Neutrophil (primary cell): Measurements from ENCODE around the gene KAT6B.

Experiments used
- H3K27ac ChIP-seq: fragments of 200-600 bp; sonication (generic); 2 replicates; pipeline ENCODE4 v1.5.1; 2016; ENCODE audit warnings: mild to moderate bottlenecking, moderate library complexity
- H3K27me3 ChIP-seq: fragments of 200-600 bp; sonication (generic); 2 replicates; pipeline ENCODE4 v1.6.0; 2016; ENCODE audit warnings: mild to moderate bottlenecking
- H3K36me3 ChIP-seq: fragments of 200-600 bp; sonication (generic); 2 replicates; pipeline ENCODE4 v1.5.1; 2017
- H3K4me1 ChIP-seq, 2 experiments: fragments of 200-600 bp in 1 of 2; sonication (generic) in 1 of 2; 1 replicate in 1 of 2; 2 replicates in 1 of 2; pipeline versions ENCODE4 v1.5.1 to v1.6.1; 2013 to 2016; ENCODE audit warnings: low read depth in 1 of 2, low read length in 1 of 2, mild to moderate bottlenecking in 1 of 2, moderate library complexity in 1 of 2; ENCODE audit not compliant: control insufficient read depth in 1 of 2, insufficient read depth in 1 of 2
- H3K4me3 ChIP-seq, 2 experiments: fragments of 200-600 bp in 1 of 2; sonication (generic) in 1 of 2; 1 replicate in 1 of 2; 2 replicates in 1 of 2; pipeline ENCODE4 v1.5.1; 2013 to 2016; ENCODE audit warnings: low read depth in 1 of 2, low read length in 1 of 2, mild to moderate bottlenecking in 1 of 2, moderate library complexity in 1 of 2
- H3K9me3 ChIP-seq: fragments of 200-600 bp; sonication (generic); 2 replicates; pipeline ENCODE4 v1.5.1; 2016
- TF ChIP-seq, protein P1 (sequence below): fragments of 200-600 bp; sonication (generic); IDR thresholded peaks from 2 replicates; pipeline ENCODE4 v1.5.1; 2016; ENCODE audit warnings: antibody characterized with exemption

The KAT6B gene

DNA sequence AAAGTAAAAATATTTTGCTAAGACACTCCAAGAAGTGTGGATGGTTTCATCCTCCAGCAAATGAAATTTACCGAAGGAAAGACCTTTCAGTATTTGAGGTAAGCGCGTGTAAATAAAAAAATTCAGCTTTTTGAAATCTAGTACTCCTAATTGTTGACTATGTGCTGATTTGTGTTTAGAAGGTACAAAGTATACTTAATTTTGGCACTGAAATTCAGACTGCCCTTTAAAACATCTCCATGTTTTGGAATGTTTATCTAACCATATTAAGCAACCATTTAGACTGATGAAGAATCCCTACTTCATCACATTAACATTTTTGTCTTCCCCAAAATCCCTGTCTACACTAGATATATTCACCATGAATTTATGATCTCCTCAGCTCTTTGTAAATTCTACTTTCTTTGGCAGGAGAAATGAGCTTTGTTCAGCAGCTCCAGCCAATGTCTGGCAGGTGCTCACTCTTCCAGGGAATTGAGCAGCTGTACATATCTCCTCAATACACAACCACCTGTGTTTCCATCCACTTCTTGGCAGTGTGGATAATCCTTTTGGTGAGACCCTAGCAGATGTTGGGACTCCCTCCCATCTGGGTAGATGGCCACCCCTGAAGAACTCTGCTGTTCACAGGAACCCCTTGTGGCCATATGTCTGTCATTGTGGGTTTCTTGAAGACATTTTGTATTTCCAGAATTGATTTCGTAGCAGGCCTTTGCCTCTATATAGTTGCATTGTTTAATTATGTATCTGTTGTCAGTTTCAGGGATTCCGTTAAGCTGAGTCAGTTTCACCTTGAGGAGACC is 155.6 kb downstream of the KAT6B start:
- H3K27ac ChIP-seq: no peak overlapping the region
- TF ChIP-seq, protein P1, sequence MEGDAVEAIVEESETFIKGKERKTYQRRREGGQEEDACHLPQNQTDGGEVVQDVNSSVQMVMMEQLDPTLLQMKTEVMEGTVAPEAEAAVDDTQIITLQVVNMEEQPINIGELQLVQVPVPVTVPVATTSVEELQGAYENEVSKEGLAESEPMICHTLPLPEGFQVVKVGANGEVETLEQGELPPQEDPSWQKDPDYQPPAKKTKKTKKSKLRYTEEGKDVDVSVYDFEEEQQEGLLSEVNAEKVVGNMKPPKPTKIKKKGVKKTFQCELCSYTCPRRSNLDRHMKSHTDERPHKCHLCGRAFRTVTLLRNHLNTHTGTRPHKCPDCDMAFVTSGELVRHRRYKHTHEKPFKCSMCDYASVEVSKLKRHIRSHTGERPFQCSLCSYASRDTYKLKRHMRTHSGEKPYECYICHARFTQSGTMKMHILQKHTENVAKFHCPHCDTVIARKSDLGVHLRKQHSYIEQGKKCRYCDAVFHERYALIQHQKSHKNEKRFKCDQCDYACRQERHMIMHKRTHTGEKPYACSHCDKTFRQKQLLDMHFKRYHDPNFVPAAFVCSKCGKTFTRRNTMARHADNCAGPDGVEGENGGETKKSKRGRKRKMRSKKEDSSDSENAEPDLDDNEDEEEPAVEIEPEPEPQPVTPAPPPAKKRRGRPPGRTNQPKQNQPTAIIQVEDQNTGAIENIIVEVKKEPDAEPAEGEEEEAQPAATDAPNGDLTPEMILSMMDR: no peak

DNA sequence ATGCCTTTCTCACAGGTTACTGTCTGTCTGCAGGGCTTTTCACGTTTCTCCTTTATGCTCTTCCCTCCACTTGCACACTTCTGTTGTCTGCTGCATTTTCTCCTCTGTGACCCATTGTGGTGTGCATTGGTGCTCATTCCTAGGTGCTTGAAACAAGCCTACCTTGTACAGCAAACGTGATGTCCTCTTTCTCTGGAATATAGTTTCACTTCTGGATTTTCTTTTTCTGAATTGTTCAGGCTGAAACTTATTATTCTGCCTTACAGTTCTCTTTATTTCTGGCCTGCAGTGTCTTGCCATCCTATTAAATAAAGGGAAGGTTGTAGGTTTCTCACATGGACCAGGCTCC is 156.2 kb downstream of the KAT6B start:
- Histone ChIP-seq H3K4me1 (no peaks in the 10 kb centered on the region), H3K36me3 (peaks cover 15% of the 10 kb centered on the region), H3K27me3 (no peaks in the 10 kb centered on the region), H3K27ac (no peak overlapping the region), H3K4me3 (no peak overlapping the region), H3K9me3 (no peaks in the 10 kb centered on the region)
- TF ChIP-seq, protein P1: no peak

More for the DNA sequence above, 155.6 kb downstream of the KAT6B start:
- H3K4me1 ChIP-seq: no peaks in the 10 kb centered on the region
- H3K27me3 ChIP-seq: no peaks in the 10 kb centered on the region
- no peak overlapping the region for H3K4me3 ChIP-seq
- no peaks in the 10 kb centered on the region for H3K9me3 ChIP-seq
- peaks cover 15% of the 10 kb centered on the region for H3K36me3 ChIP-seq

DNA sequence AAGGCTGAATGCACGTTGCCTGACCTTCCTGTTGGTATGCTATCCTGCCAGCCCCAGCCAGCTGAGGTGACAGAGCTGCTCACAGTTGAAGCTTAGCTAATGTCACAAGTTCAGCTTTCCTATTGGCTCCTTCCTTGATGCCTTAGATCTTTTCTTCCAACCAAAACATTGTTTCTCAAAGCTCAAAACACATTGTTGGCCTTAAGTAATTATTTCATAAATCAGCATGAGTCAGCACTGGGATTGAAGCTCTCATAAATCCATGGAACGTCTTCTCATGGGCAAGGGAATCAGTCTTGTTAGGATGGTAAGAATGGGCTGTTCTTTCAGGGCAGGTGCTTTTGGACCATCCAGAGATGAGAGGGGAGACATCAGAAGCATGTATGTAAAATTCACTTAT is 157.0 kb downstream of the KAT6B start:
- Histone ChIP-seq H3K4me3 (no peak overlapping the region), H3K27ac (no peak overlapping the region), H3K9me3 (no peaks in the 10 kb centered on the region), H3K36me3 (peaks cover 15% of the 10 kb centered on the region), H3K27me3 (no peaks in the 10 kb centered on the region), H3K4me1 (no peaks in the 10 kb centered on the region)
- TF ChIP-seq, protein P1: no peak

DNA sequence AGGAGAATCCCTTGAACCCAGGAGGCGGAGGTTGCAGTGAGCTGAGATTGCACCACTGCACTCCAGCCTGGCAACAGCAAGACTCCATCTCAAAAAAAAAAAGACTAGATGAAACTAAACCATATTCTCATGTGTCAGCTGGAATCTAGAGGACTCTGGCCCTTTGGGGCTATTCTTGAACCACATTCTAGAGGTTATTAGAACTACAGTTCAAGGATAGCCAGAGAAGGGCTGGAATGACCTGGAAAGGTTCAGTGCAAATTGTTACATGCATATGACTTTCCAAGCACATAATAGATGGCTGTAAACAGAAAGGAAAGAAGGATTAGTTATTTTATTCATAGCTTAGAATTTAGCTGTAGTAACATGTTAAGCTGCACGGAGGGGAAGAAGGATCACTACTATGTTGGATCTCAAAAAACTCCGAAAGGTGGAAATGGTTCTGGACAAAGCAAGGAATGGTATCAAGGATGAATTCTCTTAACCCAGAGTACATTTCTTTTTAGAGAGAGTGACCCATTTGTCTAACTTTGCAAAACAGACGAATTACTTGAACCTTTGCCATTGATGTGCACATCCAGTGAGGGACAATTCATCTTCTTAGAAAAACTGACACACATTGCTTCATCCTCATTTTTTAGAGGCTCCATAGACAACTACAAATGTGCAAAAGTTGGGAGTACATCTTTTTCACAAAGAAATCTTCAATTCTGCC is 161.1 kb downstream of the KAT6B start:
- H3K36me3 ChIP-seq: peaks cover 8% of the 10 kb centered on the region
- H3K9me3 ChIP-seq: no peaks in the 10 kb centered on the region
- no peak overlapping the region for H3K27ac ChIP-seq
- TF ChIP-seq, protein P1: no peak
- H3K4me3 ChIP-seq: no peak overlapping the region
- H3K27me3 ChIP-seq: no peaks in the 10 kb centered on the region
- H3K4me1 ChIP-seq: no peaks in the 10 kb centered on the region

DNA sequence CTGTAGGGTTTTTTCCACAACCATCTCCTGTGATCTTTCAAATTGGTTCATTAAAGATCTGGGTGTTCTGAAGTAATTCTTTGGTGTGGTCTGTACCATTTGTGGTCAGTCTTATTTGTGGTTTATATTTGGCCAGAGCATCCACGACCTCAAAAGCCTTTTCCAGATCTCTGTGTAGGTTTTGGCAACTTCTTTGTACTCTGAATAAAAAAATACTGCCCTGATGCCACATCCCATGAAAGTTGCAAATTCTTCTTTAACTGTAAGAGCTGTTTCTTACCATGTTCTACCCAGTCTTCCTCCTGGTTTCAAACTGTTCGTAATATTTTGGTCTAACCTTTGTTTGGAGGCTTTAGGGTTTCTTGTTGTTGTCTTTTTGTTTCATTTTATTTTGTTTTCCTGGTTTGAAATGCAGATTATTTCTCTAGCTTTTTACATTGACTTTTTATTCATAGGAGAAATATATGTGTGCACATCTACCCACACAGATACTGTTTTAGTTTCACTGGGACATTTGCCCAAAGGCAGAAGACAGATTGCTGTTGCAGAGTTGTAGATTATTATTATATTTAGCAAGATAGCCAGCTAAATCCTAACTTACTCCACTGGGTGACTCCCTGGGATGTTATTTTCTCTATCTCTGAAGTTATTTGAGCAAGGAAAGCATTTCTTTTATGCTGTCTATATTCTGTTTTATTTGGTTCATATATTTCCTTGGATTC is 161.8 kb downstream of the KAT6B start:
- Histone ChIP-seq H3K4me1 (no peaks in the 10 kb centered on the region), H3K4me3 (no peak overlapping the region), H3K27me3 (no peaks in the 10 kb centered on the region), H3K36me3 (peaks cover 5% of the 10 kb centered on the region), H3K9me3 (no peaks in the 10 kb centered on the region), H3K27ac (no peak overlapping the region)
- TF ChIP-seq, protein P1: no peak
